Memory B cell (primary cell): ENCODE measurements around the gene CIAO1.
"Not testable (repeated sequence)": the region's sequence is repeated elsewhere in the genome, so short reads cannot be mapped to it uniquely, and the experiment has no call there.

Experiments used
- ATAC-seq: fragments of 150-1000 bp; cut with Tn5 transposase; 2 replicates; pipeline ENCODE4 v1.10.0; 2021; ENCODE audit warnings: low read depth, mild to moderate bottlenecking, moderate library complexity
- DNase-seq, 2 donors: peaks; one replicate each; pipeline ENCODE4 v3.0.0; 2022; ENCODE audit warnings: low spot score in 2 of 2
- H3K27ac Mint-ChIP-seq: one replicate; pipeline ENCODE4 v1.8.0; 2022; ENCODE audit warnings: mild to moderate bottlenecking, moderate library complexity, mixed read lengths
- H3K27me3 Mint-ChIP-seq: one replicate; pipeline ENCODE4 v1.8.0; 2022; ENCODE audit warnings: mixed read lengths
- H3K36me3 Mint-ChIP-seq: one replicate; pipeline ENCODE4 v1.8.0; 2022; ENCODE audit warnings: mild to moderate bottlenecking, mixed read lengths
- H3K4me1 Mint-ChIP-seq: one replicate; pipeline ENCODE4 v1.8.0; 2022; ENCODE audit warnings: mixed read lengths
- H3K4me3 Mint-ChIP-seq: one replicate; pipeline ENCODE4 v1.8.0; 2022; ENCODE audit warnings: mild to moderate bottlenecking, moderate library complexity, mixed read lengths
- H3K9me3 Mint-ChIP-seq: one replicate; pipeline ENCODE4 v1.8.0; 2022; ENCODE audit warnings: mixed read lengths

The CIAO1 gene

DNA sequence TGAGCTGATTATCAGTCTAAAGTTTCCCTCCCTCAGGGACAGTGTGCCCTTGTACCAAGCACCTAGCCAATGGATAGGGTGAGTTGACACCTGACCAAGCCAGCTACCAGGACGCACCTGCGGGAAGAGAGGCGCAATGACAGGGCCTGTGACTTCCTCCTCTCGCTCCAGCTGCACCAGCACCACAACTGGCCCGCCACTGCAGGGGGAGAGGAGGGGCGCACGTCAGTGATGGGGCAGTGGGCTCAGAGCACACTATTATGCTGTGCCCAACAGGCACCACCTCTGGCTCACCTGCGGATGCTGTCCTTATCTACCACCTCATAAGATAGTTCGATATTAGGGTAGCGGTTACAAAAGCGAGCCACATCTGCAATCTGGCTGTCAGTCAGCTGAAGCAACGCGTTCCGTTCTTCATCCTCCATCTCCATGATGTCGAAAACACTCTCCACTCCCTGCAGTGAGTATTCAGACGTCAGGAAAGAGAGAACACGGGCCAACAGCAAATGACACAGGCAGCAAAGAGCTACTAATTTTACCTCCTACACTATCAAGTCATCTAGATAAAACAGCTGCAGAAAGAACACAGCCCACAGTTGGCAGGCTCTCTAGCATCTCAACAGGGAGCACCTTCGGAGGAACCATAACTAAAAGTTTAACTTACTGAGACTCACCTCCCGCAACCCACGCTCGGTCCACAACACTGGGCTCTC lies 10.9 kb downstream of the CIAO1 start:
- H3K27ac Mint-ChIP-seq, result no peak overlapping the region
- no peaks in the 10 kb centered on the region for H3K4me1 Mint-ChIP-seq
- no peaks in the 10 kb centered on the region for H3K27me3 Mint-ChIP-seq
- no peak overlapping the region for H3K4me3 Mint-ChIP-seq
- no peaks in the 10 kb centered on the region for H3K9me3 Mint-ChIP-seq
- H3K36me3 Mint-ChIP-seq, result peaks cover 26% of the 10 kb centered on the region
- DNase-seq (no peak), ATAC-seq (no peak)

GRCh38 chr2:96287273-96287856 lies 21.3 kb downstream of the CIAO1 start:
- Mint-ChIP-seq H3K4me1 (no peaks in the 10 kb centered on the region), H3K27me3 (no peaks in the 10 kb centered on the region), H3K27ac (peak overlapping the region; percentile 82), H3K9me3 (no peaks in the 10 kb centered on the region), H3K36me3 (peaks cover 59% of the 10 kb centered on the region), H3K4me3 (no peak overlapping the region)
- no peak for ATAC-seq
- DNase-seq, result no peak

DNA sequence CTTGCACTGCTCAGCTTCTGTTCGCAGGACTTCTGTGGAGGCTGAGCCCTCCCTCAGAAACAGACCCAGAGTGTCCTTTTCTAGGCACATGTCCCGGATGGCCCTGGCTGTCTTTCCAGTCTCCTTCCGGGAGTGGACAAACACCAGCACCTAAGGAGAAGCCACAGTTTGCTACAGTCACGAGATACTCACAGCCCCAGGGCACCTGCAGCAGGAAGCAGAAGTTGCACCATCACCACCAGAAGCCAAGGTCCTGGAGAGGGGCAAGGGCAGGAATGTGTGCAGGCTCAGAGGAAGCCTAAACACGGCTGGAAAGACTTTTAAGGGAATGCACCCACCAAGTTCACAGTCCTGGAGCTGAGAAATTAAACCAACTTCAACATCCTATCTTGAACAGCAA lies 25.7 kb downstream of the CIAO1 start:
- Mint-ChIP-seq H3K27me3 (no peaks in the 10 kb centered on the region), H3K27ac (no peak overlapping the region), H3K4me1 (no peaks in the 10 kb centered on the region), H3K36me3 (peaks cover 59% of the 10 kb centered on the region), H3K9me3 (no peaks in the 10 kb centered on the region), H3K4me3 (no peak overlapping the region)
- DNase-seq (no peak), ATAC-seq (no peak)

DNA sequence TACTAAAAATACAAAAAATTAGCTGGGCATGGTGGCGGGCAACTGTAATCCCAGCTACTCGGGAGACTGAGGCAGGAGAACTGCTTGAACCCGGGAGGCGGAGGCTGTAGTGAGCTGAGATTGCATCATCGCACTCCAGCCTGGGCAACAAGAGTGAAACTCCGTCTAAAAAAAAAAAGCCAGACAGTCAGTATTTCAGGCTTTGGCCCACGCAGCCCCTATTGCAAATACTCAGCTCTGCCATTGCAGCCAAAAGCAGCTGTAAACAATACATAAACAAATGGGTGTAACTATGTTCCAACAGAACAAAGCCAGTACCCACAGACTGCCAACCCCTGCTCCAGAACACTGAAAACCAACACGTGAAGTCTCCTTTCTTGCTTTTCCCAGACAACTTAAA lies 28.2 kb downstream of the CIAO1 start:
- H3K9me3 Mint-ChIP-seq, ATAC-seq, H3K4me1 Mint-ChIP-seq, H3K27me3 Mint-ChIP-seq, H3K27ac Mint-ChIP-seq, DNase-seq, H3K4me3 Mint-ChIP-seq: not testable (repeated sequence)
- H3K36me3 Mint-ChIP-seq, result peaks cover 52% of the 10 kb centered on the region

GRCh38 chr2:96296925-96297324 lies 30.9 kb downstream of the CIAO1 start:
- Mint-ChIP-seq H3K4me3 (no peak overlapping the region), H3K27ac (no peak overlapping the region), H3K4me1 (peaks cover 14% of the 10 kb centered on the region), H3K36me3 (peaks cover 55% of the 10 kb centered on the region), H3K27me3 (no peaks in the 10 kb centered on the region), H3K9me3 (no peaks in the 10 kb centered on the region)
- ATAC-seq (no peak), DNase-seq (no peak)

DNA sequence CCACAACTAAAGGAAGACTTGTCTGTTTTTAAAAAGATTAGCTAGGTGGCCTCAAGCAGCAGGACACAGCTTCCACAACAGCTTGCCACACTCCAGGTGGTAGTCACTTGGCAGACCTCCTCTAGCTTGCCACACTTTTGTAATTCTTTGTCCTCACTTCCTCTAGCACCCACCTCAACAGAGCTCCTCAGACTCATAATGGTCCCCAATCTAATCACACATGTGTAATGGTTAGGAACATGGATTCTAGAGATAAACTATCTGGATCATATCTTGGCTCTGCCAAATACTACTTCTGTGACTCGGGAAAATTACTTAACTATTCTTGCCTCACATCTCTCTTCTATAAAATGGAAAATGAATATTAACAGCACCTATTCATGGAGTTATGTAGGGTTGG lies 35.8 kb downstream of the CIAO1 start:
- no peaks in the 10 kb centered on the region for H3K27me3 Mint-ChIP-seq
- H3K36me3 Mint-ChIP-seq, result peaks cover 46% of the 10 kb centered on the region
- peak overlapping the region; percentile 73 for H3K27ac Mint-ChIP-seq
- DNase-seq, result no peak
- no peak overlapping the region for H3K4me3 Mint-ChIP-seq
- H3K9me3 Mint-ChIP-seq, result no peaks in the 10 kb centered on the region
- H3K4me1 Mint-ChIP-seq, result peaks cover 41% of the 10 kb centered on the region
- ATAC-seq, result no peak

DNA sequence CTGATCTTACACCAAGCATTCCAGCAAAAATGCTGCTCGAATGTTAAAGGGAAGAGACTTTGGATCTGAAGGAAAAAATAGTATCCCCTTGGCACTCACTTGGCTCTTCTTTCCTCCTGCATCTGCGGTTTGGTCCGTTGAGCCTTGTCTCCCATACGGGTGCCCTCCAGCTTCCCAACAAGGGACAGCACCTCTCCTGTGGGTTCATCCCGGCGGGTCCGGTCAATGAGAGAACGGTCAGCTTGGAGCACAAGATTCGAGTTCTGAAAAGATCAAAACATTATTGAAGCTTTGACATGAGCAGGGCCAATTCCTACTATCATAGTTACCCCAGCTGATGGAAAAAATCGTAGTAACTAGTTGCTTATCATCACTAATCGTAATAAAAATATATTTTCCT lies 38.6 kb downstream of the CIAO1 start:
- H3K36me3 Mint-ChIP-seq, result peaks cover 30% of the 10 kb centered on the region

DNA sequence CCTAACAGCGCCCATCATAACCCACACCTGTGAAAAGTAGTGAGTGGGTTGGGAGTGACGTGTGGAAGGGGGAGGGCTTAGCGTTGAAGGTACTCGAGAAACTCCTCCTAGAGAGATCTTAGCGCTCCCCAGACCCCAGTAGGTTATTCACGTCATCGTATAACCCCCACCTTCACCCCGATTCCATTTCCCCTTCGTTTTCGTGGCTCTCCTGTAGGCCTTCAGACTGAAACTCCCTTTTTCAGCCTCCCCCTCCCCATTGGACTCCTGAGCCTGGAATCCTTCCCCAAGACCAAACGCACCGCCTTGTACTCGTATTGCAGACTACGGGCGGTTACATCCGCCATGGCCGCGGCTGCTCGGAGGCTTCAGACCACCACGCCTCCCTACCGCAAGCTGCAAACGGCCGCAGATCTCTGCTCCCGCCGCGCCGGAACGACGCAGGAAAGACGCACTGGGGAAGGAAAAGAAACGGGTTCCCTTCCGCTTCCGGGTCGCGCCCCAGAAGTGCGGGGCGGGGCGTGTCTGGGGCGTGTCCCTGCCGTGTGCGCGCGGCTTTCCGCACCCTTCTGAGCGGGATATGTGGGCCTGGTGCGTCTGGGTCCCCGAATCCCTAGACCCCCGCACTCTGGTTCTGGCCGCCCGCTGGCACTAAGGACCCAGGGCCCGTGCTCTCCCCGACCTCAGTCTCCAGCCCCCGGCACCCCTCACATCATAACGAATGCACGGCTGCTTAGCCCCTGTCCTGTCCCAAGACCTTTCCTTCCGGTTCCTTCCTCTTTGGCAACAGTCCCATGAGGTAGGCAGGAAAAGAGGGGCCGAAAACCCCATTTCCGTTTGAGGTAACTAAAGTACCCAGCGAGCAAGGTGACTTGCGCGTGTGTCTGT lies 39.3 kb downstream of the CIAO1 start, which contains the start of gene SNRNP200:
TSS of gene SNRNP200 (minus strand) at position 456 of the 888 bp plus-strand sequence. CDS start at position 347, 109 bp downstream.
- Mint-ChIP-seq H3K27ac (peak within 1 kb of the TSS; percentile 99), H3K9me3 (no peaks in the 10 kb centered on the region), H3K27me3 (no peaks in the 10 kb centered on the region), H3K4me1 (peaks cover 34% of the 10 kb centered on the region), H3K36me3 (peaks cover 27% of the 10 kb centered on the region), H3K4me3 (peak within 1 kb of the TSS; percentile 99)
- ATAC-seq, result peak; percentile 93
- DNase-seq, result peak; percentile 80 to 81

More for the DNA sequence above, 38.6 kb downstream of the CIAO1 start:
- Mint-ChIP-seq H3K4me1 (peaks cover 34% of the 10 kb centered on the region), H3K4me3 (peak overlapping the region; percentile 99), H3K27me3 (no peaks in the 10 kb centered on the region), H3K27ac (peak overlapping the region; percentile 99), H3K9me3 (no peaks in the 10 kb centered on the region)
- DNase-seq, result no peak
- no peak for ATAC-seq

- no peak for DNase-seq
- Mint-ChIP-seq H3K27ac (peak overlapping the region; percentile 99), H3K27me3 (no peaks in the 10 kb centered on the region), H3K36me3 (peaks cover 25% of the 10 kb centered on the region), H3K4me1 (peaks cover 33% of the 10 kb centered on the region), H3K4me3 (peak overlapping the region; percentile 99), H3K9me3 (no peaks in the 10 kb centered on the region)
- ATAC-seq, result no peak
These were observed 39.9 kb downstream of the CIAO1 start for GRCh38 chr2:96305979-96306308.

- Mint-ChIP-seq H3K36me3 (peaks cover 21% of the 10 kb centered on the region), H3K27ac (peak overlapping the region; percentile 99), H3K27me3 (no peaks in the 10 kb centered on the region), H3K9me3 (no peaks in the 10 kb centered on the region), H3K4me3 (peak overlapping the region; percentile 99), H3K4me1 (peaks cover 29% of the 10 kb centered on the region)
- DNase-seq (no peak), ATAC-seq (no peak)
These were observed 40.3 kb downstream of the CIAO1 start for GRCh38 chr2:96306370-96306769.

DNA sequence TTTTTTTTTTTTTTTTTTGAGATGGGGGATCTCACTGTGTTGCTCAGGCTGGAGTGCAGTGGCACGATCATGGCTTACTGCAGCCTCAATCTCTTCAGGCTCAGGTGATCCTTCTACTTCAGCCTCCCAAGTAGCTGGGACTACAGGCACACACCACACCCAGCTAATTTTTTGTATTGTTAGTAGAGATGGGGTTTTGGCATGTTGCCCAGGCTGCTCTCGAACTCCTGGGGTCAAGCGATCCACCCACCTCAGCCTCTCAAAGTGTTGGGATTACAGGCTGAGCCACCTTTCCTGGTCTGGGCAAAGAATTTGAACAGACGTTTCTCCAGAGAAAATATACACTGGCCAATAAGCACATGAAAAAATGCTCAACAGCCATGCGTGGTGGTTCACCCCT lies 42.2 kb downstream of the CIAO1 start:
- no peak for ATAC-seq
- DNase-seq, result no peak
- Mint-ChIP-seq H3K27me3 (no peaks in the 10 kb centered on the region), H3K36me3 (peaks cover 7% of the 10 kb centered on the region), H3K27ac (no peak overlapping the region), H3K4me1 (peaks cover 20% of the 10 kb centered on the region), H3K9me3 (no peaks in the 10 kb centered on the region), H3K4me3 (no peak overlapping the region)

- Mint-ChIP-seq H3K27ac (no peak overlapping the region), H3K4me1 (peaks cover 11% of the 10 kb centered on the region), H3K4me3 (no peak overlapping the region), H3K27me3 (no peaks in the 10 kb centered on the region), H3K36me3 (peaks cover 2% of the 10 kb centered on the region), H3K9me3 (no peaks in the 10 kb centered on the region)
- no peak for DNase-seq
- no peak for ATAC-seq
These were observed 49.0 kb downstream of the CIAO1 start for GRCh38 chr2:96315005-96315399.

GRCh38 chr2:96315400-96316071 lies 49.5 kb downstream of the CIAO1 start:
- Mint-ChIP-seq H3K27ac (no peak overlapping the region), H3K4me3 (peak overlapping the region; percentile 5), H3K36me3 (peaks cover 2% of the 10 kb centered on the region), H3K9me3 (no peaks in the 10 kb centered on the region), H3K27me3 (no peaks in the 10 kb centered on the region), H3K4me1 (peaks cover 12% of the 10 kb centered on the region)
- no peak for DNase-seq
- no peak for ATAC-seq

DNA sequence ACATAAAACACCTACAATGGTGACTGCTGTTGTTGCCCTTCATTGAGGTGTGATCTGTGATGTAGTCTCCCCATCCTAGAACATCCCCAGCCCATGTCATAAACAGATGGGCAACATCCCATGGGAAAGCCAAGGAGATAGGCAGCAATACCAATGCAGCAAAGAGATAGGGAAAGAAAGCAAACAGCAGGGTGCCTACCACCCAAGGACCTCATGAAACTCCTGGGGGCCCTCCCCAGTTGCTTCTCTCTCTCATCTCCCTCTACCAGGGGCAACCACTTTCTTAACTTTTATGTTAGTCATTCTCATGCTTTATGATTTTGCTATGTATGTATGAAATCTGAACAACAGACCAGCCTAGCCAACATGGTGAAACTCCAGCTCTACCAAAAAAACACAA lies 51.0 kb downstream of the CIAO1 start:
- ATAC-seq, result no peak
- DNase-seq, result no peak
- H3K4me3 Mint-ChIP-seq, result no peak overlapping the region
- no peaks in the 10 kb centered on the region for H3K9me3 Mint-ChIP-seq
- H3K36me3 Mint-ChIP-seq, result peaks cover 2% of the 10 kb centered on the region
- H3K4me1 Mint-ChIP-seq, result peaks cover 17% of the 10 kb centered on the region
- H3K27me3 Mint-ChIP-seq, result no peaks in the 10 kb centered on the region
- no peak overlapping the region for H3K27ac Mint-ChIP-seq
